GM21526 (cell line): Measurements from ENCODE around the gene CDH9.
"Not testable (repeated sequence)": the region's sequence is repeated elsewhere in the genome, so short reads cannot be mapped to it uniquely, and the experiment has no call there.

Source experiments
- ATAC-seq: cut with Tn5 transposase; IDR thresholded peaks from one replicate; pipeline ENCODE4 v1.9.1; 2021; ENCODE audit warnings: moderate library complexity; ENCODE audit not compliant: unreplicated experiment, low FRiP score

Gene CDH9

GRCh38 chr5:26959290-26959689 lies 79.1 kb downstream of the CDH9 start:
- no peak for ATAC-seq

GRCh38 chr5:26955161-26955560 lies 83.2 kb downstream of the CDH9 start:
- no peak for ATAC-seq

GRCh38 chr5:26948921-26949320 lies 89.5 kb downstream of the CDH9 start:
- ATAC-seq = no peak

GRCh38 chr5:26945901-26946300 lies 92.5 kb downstream of the CDH9 start:
- ATAC-seq = no peak

- no peak for ATAC-seq
Measured at GRCh38 chr5:26942481-26942880, 95.9 kb downstream of the CDH9 start.

- no peak for ATAC-seq
Measured at GRCh38 chr5:26940994-26941393, 97.4 kb downstream of the CDH9 start.

- ATAC-seq = no peak
Measured at GRCh38 chr5:26932238-26932637, 106.1 kb downstream of the CDH9 start.

- ATAC-seq = no peak
Measured at GRCh38 chr5:26921439-26921838, 116.9 kb downstream of the CDH9 start.

GRCh38 chr5:26903469-26903868 lies 134.9 kb downstream of the CDH9 start:
- ATAC-seq = no peak

GRCh38 chr5:26894719-26895263 lies 143.6 kb downstream of the CDH9 start:
- ATAC-seq = no peak

- ATAC-seq = no peak
Measured at GRCh38 chr5:26893078-26893477, 145.3 kb downstream of the CDH9 start.

- ATAC-seq = no peak
Measured at GRCh38 chr5:26889815-26890214, 148.6 kb downstream of the CDH9 start.

GRCh38 chr5:26884481-26884880 lies 153.9 kb downstream of the CDH9 start:
- ATAC-seq = no peak

- no peak for ATAC-seq
Measured at GRCh38 chr5:26883375-26883774, 155.0 kb downstream of the CDH9 start.

GRCh38 chr5:26881901-26882300 lies 156.5 kb downstream of the CDH9 start:
- no peak for ATAC-seq

- no peak for ATAC-seq
Measured at GRCh38 chr5:26877154-26877553, 161.2 kb downstream of the CDH9 start.

GRCh38 chr5:26872337-26872736 lies 166.0 kb downstream of the CDH9 start:
- no peak for ATAC-seq

GRCh38 chr5:26869781-26870180 lies 168.6 kb downstream of the CDH9 start:
- ATAC-seq = no peak

- no peak for ATAC-seq
Measured at GRCh38 chr5:26868504-26868903, 169.9 kb downstream of the CDH9 start.

GRCh38 chr5:26864061-26864460 lies 174.3 kb downstream of the CDH9 start:
- no peak for ATAC-seq

GRCh38 chr5:26856238-26856637 lies 182.1 kb downstream of the CDH9 start:
- ATAC-seq = no peak

- not testable (repeated sequence) for ATAC-seq
Measured at GRCh38 chr5:26852450-26852849, 185.9 kb downstream of the CDH9 start.
